ENCODE data around the gene SAP25.
"Not testable (repeated sequence)": the region's sequence is repeated elsewhere in the genome, so short reads cannot be mapped to it uniquely, and the experiment has no call there.

The SAP25 gene

DNA sequence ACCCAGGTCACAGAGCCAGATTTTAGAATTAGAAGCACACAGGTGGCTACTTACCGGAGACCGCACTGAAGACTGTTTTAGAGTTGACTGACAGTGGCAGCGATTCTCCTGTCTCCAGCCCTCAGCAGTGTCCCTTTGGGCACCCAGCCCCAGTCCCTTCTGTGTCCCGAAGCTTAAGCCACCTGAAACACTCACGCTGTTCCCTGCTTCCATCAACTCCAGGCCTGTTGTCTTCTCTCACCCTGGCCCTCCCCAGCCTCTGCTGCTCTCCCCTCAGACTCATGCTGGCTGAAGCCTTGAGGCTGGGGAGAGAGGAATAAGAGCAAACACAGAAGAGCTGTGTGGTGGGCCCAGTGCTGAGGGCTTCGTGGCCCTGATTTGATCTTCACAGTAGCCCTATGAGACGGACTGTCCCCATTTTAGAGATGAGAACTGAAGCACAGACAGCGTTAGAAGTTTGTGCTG, 10.6 kb downstream of the SAP25 start:
- in situ Hi-C loops (cut with MboI; ENCODE audit: low sequenced_read_pairs): loop anchor here (10.0 kb wide), 1 partner anchor 88 kb away; the partner anchor contains the start of gene TSC22D4

DNA sequence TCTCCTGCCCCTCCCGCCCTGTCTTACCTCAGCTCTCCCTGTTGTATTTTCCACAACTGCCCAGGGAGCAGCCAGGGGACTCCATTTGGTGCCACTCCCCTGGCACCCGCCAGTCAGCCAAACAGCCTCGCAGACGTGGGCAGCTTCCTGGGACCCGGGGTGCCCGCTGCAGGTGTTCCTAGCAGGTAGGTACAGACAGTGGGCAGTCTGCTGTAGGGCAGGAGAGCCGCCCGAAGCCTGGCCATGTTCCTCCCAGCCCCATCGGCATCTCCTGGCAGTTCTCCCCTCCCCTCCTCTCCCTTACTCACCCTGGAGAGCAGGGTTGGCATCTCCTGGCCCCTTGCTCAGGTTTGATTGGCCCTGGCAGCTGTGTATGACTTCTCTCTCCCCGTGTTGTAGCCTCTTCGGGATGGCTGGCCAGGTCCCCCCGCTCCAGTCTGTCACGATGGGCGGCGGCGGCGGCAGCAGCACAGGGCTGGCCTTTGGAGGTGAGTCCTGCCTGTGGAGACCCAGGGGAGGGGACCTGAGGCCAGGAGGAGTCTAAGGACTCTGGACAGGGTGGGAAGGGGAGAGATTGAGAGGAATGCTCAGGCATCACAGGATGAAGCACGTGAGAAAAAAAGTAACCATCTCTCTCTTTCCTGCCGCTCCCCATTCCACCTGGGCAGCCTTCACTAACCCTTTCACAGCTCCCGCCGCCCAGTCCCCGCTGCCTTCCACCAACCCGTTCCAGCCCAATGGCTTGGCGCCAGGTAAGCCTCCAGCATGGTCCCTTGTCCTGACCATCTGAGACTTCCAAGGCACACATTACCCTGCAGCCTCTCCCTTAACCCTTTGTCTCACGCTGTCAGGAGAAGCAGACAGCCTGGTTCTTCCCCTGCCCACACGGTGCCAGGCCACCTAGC, 11.3 kb downstream of the SAP25 start:
- in situ Hi-C loops (cut with MboI; ENCODE audit: low sequenced_read_pairs): loop anchor here (10.0 kb wide), 1 partner anchor 88 kb away; the partner anchor contains the start of gene TSC22D4

DNA sequence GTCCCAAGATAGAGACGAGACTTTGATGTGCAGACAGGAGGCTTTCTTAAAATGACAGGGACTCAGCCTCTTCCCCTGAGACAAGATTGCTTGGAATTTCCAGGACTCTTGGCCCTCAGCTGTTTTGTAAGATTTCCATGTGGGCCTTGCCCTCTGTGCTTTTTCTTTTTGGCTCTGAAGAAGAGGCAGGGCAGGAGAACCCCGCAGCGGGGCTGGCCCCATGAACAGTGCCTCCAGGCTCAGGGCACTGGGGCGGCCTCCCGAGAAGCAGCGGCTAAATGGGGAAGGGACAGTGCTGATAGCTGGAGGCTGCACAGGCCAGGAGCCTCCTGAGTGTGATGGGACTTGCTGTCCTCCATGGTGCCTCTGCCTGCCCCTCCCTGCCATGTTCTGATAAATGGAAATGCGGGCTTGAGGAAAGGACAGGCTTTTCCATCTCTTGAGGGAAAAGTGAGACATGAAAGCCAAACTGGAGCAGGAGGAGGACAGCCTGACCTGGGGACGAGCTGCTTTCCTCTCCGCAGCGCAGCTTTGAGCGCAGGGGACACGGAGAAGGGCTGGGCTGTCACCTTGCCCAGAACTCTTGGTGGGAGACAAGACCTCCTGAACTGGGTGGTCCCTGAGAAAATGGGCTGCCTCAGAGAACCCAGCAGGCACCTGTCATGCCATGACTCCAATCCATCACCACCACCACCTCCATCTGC, 12.1 kb downstream of the SAP25 start:
- in situ Hi-C loops (cut with MboI; ENCODE audit: low sequenced_read_pairs): loop anchor here (10.0 kb wide), 1 partner anchor 87 kb away; the partner anchor contains the start of gene TSC22D4

DNA sequence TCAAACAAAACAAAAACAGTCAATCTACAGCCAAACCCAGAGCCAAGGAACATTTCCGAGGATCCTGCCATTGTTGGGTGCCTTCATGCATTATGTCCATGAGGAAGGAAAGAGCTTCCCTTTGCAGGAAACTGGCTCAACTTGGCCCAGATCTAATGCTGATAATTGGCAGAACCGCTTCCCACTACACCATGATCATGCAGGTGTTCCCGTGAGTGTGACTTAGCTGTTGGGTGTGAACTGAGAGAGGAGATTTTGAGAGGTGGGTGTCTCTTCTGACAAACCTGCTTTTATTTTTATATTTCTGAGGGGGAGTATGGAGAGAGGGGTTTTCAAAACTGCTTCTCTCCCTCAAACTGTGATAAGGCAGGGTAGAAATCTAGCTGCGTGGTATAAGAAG, 14.6 kb downstream of the SAP25 start:
- in situ Hi-C loops (cut with MboI; ENCODE audit: low sequenced_read_pairs): no loop called here

GRCh38 chr7:100556541-100556940, 17.2 kb downstream of the SAP25 start:
- in situ Hi-C loops (cut with MboI; ENCODE audit: low sequenced_read_pairs): no loop called here

DNA sequence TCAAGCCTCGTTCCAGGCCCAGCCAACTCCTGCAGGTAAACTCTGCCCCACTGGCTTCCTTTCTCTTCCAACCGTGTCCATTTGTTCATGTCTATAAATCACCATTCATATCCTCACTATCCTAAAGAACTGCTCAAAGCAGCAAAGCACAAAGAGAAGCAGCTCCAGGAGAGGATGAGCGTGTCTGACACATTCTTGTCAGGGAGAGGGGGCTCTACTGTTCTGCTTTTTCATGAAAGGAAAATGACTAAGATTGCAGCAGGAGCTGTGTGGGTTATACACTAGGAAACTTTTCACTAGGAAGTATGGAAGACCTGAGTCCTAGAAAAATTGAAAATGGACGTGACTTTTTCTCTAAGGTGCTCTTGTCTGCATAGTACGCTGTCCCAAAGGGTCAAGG, 18.0 kb downstream of the SAP25 start:
- in situ Hi-C loops (cut with MboI; ENCODE audit: low sequenced_read_pairs): no loop called here

GRCh38 chr7:100553032-100553431, 20.7 kb downstream of the SAP25 start:
- in situ Hi-C loops (cut with MboI; ENCODE audit: low sequenced_read_pairs): no loop called here

GRCh38 chr7:100552532-100552931, 21.2 kb downstream of the SAP25 start:
- in situ Hi-C loops (cut with MboI; ENCODE audit: low sequenced_read_pairs): no loop called here

- in situ Hi-C loops (cut with MboI; ENCODE audit: low sequenced_read_pairs): not testable (repeated sequence)
Observed at GRCh38 chr7:100548446-100548845, 25.3 kb downstream of the SAP25 start.

DNA sequence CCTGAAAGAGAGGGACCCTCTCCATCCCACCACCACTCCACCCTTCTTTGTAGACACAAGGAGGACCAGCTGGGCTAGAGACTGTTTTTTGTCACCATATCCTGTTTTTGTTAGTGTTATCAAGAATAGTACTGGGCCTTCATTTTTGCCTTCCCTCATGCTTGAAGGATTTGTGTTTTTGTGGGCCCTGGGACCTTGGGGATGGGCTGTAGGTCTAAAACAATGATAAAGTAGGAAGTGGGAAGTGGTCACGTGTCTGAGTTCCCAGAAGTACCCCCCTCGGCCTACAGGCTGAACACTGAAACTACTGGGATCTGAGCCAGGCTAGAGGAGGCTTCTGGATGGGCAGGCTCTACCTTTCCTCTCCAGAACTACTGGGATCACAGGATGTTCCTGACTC, 25.8 kb downstream of the SAP25 start:
- in situ Hi-C loops (cut with MboI; ENCODE audit: low sequenced_read_pairs): no loop called here

DNA sequence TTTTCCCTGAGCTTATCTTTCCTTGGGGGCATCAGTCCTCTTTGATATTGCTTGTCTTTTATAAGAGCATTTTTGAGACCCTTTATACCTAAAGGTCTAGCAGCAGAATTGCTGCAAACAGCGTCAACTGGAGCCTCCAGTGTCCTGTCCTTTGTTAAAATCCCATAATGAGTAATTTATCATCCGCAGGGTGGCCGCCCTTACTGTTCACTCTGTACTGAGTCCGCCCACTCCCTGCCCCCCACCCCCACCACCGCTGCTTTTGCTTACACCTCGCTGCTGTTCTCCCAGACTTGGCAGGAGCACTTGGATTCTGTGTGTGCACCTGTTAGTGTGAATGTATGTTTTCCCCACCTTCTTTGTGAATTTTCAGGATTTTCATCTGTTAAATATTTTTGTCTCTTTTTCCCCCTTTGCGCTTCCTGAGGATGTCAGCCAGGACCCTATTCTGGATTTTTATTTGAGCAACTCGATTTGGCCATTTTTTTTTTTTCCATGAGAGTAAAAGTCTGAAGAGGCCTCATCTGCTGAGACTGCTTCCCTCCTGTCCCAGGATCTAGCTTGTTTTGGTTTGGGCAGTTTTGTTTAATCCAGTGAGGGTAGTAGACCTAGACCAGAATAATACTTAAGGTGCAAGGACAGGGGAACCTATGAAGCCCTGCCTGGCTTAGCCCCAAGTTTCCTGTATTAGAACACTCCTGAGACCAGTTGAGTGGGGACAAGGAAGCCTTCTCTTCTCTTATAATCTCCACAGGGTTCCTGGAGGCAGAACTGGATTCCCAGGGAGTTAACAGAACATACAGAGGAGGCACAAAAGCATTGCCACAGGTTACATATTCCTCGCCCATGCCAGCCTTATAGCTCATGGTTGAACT, 26.5 kb downstream of the SAP25 start:
- in situ Hi-C loops (cut with MboI; ENCODE audit: low sequenced_read_pairs): no loop called here

GRCh38 chr7:100546129-100546925, 27.4 kb downstream of the SAP25 start:
- in situ Hi-C loops (cut with MboI; ENCODE audit: low sequenced_read_pairs): no loop called here

- in situ Hi-C loops (cut with MboI; ENCODE audit: low sequenced_read_pairs): no loop called here
Observed at GRCh38 chr7:100545360-100546128, 28.2 kb downstream of the SAP25 start.

DNA sequence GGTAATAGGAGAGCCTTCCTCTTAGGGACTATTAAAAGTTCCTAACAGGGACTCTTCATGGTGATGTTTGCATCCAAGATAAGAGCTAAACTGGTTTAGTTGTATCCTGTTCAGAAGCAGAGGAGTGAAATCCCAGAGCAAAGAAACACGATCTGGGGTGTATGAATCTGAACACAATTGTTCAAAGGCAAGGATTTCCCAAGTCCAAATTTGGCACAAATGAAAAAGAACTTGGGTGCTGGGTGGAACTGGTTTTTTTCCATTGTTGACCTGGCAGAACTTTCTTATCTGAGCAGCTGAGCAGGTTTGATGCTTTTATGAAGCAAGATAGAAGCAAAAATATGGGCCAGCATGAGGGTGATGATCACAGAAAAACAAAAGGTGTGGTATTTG, 28.7 kb downstream of the SAP25 start:
- in situ Hi-C loops (cut with MboI; ENCODE audit: low sequenced_read_pairs): no loop called here

DNA sequence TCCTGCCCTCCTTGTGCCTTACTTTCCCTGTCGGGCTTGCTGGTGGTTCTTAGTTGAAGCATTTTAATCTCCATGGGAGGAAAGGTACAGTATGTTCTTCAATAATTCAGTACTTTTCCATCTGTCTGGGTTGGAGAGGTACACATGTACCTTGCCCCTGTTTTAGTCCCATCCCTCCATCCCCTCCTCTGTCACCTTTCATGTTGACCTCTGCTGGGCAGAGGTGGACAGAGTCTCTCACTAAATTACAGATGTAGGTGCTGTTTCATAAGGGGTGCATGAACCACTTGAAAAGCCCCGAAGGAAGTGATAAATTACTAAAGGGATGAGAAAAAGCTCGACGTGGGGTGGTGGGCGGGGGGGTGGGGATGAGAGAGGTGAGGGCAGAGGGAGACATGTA, 29.3 kb downstream of the SAP25 start:
- in situ Hi-C loops (cut with MboI; ENCODE audit: low sequenced_read_pairs): no loop called here

DNA sequence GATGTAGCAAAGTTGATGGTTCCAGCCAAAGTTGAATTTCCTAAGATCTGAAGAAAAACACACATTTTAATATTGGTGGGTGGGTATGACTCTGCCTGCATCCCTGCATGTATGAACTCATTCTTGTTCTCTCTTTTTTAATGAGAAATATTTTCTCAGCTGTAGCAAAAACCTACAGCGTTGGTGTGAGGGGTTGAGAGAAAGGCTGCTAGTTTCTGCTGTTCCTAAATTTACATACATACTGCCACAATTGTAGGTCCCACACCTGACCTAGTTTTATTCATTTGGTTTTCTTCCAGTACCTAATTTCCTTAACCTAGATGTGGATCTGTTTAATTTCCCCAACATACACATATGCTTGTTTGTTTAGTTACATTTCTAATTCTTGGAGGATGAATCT, 30.1 kb downstream of the SAP25 start:
- in situ Hi-C loops (cut with MboI; ENCODE audit: low sequenced_read_pairs): no loop called here

DNA sequence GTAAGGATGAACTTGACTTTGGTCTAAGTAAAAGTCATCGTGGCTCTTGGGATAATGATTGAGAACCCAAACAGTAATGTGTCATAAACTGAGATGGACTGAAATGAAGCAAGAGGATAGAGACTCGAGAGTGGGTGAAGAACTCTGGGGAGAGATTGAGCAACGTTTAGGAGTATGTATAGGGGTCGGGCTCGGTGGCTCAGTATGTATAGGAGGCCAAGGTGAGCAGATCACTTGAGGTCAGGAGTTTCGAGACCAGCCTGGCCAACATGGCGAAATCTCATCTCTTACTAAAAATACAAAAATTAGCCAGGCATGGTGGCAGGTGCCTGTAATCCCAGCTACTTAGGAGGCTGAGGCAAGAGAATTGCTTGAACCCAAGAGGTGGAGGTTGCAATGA, 32.4 kb downstream of the SAP25 start:
- in situ Hi-C loops (cut with MboI; ENCODE audit: low sequenced_read_pairs): not testable (repeated sequence)

GRCh38 chr7:100540073-100540723, 33.5 kb downstream of the SAP25 start:
- in situ Hi-C loops (cut with MboI; ENCODE audit: low sequenced_read_pairs): no loop called here

All from HL-60/S4 treated with phorbol 12-myristate 13-acetate at 8.2 ng/mL for 4 days and 3 days (cell line).